HG02642 (cell line): ENCODE measurements around the gene PDCD1LG2.
"Not testable (repeated sequence)": the region's sequence is repeated elsewhere in the genome, so short reads cannot be mapped to it uniquely, and the experiment has no call there.

Experiments
- ATAC-seq: cut with Tn5 transposase; IDR thresholded peaks from one replicate; pipeline ENCODE4 v1.9.1; 2021; ENCODE audit warnings: mild to moderate bottlenecking; ENCODE audit not compliant: unreplicated experiment, poor library complexity

The PDCD1LG2 gene

GRCh38 chr9:5561828-5562488 is 51.6 kb downstream of the PDCD1LG2 start:
- ATAC-seq, result no peak

- ATAC-seq, result no peak
These were observed 52.6 kb downstream of the PDCD1LG2 start for GRCh38 chr9:5562806-5563416.

- ATAC-seq, result no peak
These were observed 53.1 kb downstream of the PDCD1LG2 start for GRCh38 chr9:5563417-5563815.

- ATAC-seq, result no peak
These were observed 53.6 kb downstream of the PDCD1LG2 start for GRCh38 chr9:5563886-5564285.

GRCh38 chr9:5566054-5566618 is 55.8 kb downstream of the PDCD1LG2 start:
- peak; percentile 63 for ATAC-seq

GRCh38 chr9:5568868-5569267 is 58.5 kb downstream of the PDCD1LG2 start:
- ATAC-seq, result no peak

- ATAC-seq, result no peak
These were observed 59.1 kb downstream of the PDCD1LG2 start for GRCh38 chr9:5569409-5569808.

- no peak for ATAC-seq
These were observed 59.6 kb downstream of the PDCD1LG2 start for GRCh38 chr9:5569891-5570290.

- no peak for ATAC-seq
These were observed 61.4 kb downstream of the PDCD1LG2 start for GRCh38 chr9:5571629-5572232.

GRCh38 chr9:5574097-5574496 is 63.8 kb downstream of the PDCD1LG2 start:
- ATAC-seq, result no peak

- no peak for ATAC-seq
These were observed 64.7 kb downstream of the PDCD1LG2 start for GRCh38 chr9:5575000-5575399.

- no peak for ATAC-seq
These were observed 66.9 kb downstream of the PDCD1LG2 start for GRCh38 chr9:5577225-5577624.

GRCh38 chr9:5578018-5578697 is 67.8 kb downstream of the PDCD1LG2 start:
- no peak for ATAC-seq

GRCh38 chr9:5578698-5579085 is 68.4 kb downstream of the PDCD1LG2 start:
- ATAC-seq, result no peak

- no peak for ATAC-seq
These were observed 69.5 kb downstream of the PDCD1LG2 start for GRCh38 chr9:5579881-5580280.

- ATAC-seq, result no peak
These were observed 70.3 kb downstream of the PDCD1LG2 start for GRCh38 chr9:5580650-5581049.

- not testable (repeated sequence) for ATAC-seq
These were observed 71.4 kb downstream of the PDCD1LG2 start for GRCh38 chr9:5581706-5582105.

- ATAC-seq, result peak; percentile 51
These were observed 72.5 kb downstream of the PDCD1LG2 start for GRCh38 chr9:5582835-5583195.

GRCh38 chr9:5586391-5586802 is 76.1 kb downstream of the PDCD1LG2 start:
- peak; percentile 50 for ATAC-seq

GRCh38 chr9:5587024-5587423 is 76.7 kb downstream of the PDCD1LG2 start:
- peak; percentile 26 for ATAC-seq

GRCh38 chr9:5592231-5592630 is 81.9 kb downstream of the PDCD1LG2 start:
- no peak for ATAC-seq
